Stomach (tissue), 9 donors: ENCODE data around the gene PRKACG. TPM values are rescaled to one million over a fixed set of nuclear protein-coding genes. Genes with fewer than 3 reads are reported as not detected.

Experiments
- DNase-seq, 2 donors: peaks; one replicate each; pipeline versions ENCODE4 v3.0.0 to v3.0.0-alpha.2; 2013 to 2019
- H3K27ac ChIP-seq, 5 donors: fragments of 200-600 bp in 4 of 5; sonication (generic) in 4 of 5; one replicate each; pipeline ENCODE4 v1.5.1; 2013 to 2019; ENCODE audit warnings: mild to moderate bottlenecking in 1 of 5, moderate library complexity in 1 of 5
- H3K27me3 ChIP-seq, 3 donors: fragments of 200-600 bp; sonication (generic); one replicate each; pipeline ENCODE4 v1.5.1; 2017 to 2019; ENCODE audit warnings: mixed run types in 1 of 3
- H3K36me3 ChIP-seq, 4 donors: fragments of 200-600 bp; sonication (generic); 1 replicate in 3 of 4; 2 replicates in 1 of 4; pipeline ENCODE4 v1.5.1; 2016 to 2019
- H3K4me1 ChIP-seq, 4 donors: fragments of 200-600 bp; sonication (generic); one replicate each; pipeline ENCODE4 v1.5.1; 2016 to 2019
- H3K4me3 ChIP-seq, 4 donors: fragments of 200-600 bp; sonication (generic) in 3 of 4; one replicate each; pipeline ENCODE4 v1.5.1; 2016 to 2019; ENCODE audit warnings: mild to moderate bottlenecking in 1 of 4
- H3K9me3 ChIP-seq, 4 donors: fragments of 200-600 bp; sonication (generic); one replicate each; pipeline ENCODE4 v1.5.1; 2016 to 2019
- EP300 ChIP-seq: sonication (generic); formaldehyde crosslinking; IDR thresholded peaks from one replicate; pipeline ENCODE4 v1.6.1; 2017; ENCODE audit warnings: antibody characterized with exemption
- POLR2A ChIP-seq, 4 donors: fragments of 450-650 bp; IDR thresholded peaks; one replicate each; pipeline ENCODE4 v1.6.1; 2016; ENCODE audit warnings: antibody characterized with exemption in 4 of 4, control low read depth in 2 of 4, mild to moderate bottlenecking in 1 of 4, moderate library complexity in 1 of 4
- POLR2AphosphoS5 ChIP-seq, 3 donors: sonication (generic); formaldehyde crosslinking; IDR thresholded peaks; one replicate each; pipeline ENCODE4 v1.6.1; 2016; ENCODE audit warnings: antibody characterized with exemption in 3 of 3
- WGBS, 5 donors: extraction: QIAGEN DNeasy Blood & Tissue Kit in 3 of 5; methylation state at CpG; one replicate each; pipeline versions ENCODE4 v1.1.5 to v1.1.7; 2013 to 2018; 5-methylcytosine and 5-hydroxymethylcytosine counted together
- intact Hi-C: fragments of 100-400 bp; cut with DNase I; formaldehyde crosslinking; loops from one replicate; pipeline ENCODE4 v1.15.1; 2023; ENCODE audit warnings: low total_unique reads
- polyA plus RNA-seq, 3 donors: library from polyadenylated mRNA; stranded (reverse); fragments of 200-250 nt; gene quantifications; one replicate each; pipeline ENCODE4 v1.2.3, GENCODE V29; 2013
- total RNA-seq, 5 donors: library from RNA; depleted of rRNA; stranded (reverse); fragments of >200 nt; gene quantifications; one replicate each; pipeline versions ENCODE4 v1.1.0 to v1.2.3, GENCODE V29; 2014 to 2016
- TF ChIP-seq, protein P1 (sequence below), 7 experiments: fragments of 450-650 bp in 4 of 7; fragments of 200-600 bp in 3 of 7; sonication (generic) in 3 of 7; IDR thresholded peaks; one replicate each; pipeline ENCODE4 v1.5.1; 2016 to 2019; ENCODE audit warnings: antibody characterized with exemption in 7 of 7, control low read depth in 2 of 7, mild to moderate bottlenecking in 1 of 7
- donor health status: healthy with polysubstance abuse.
- donor health status: Bipolar disorder and iron deficiency.
- donor health status: healthy.

PRKACG gene
- total and polyA plus RNA-seq, 8 donors: not detected

DNA sequence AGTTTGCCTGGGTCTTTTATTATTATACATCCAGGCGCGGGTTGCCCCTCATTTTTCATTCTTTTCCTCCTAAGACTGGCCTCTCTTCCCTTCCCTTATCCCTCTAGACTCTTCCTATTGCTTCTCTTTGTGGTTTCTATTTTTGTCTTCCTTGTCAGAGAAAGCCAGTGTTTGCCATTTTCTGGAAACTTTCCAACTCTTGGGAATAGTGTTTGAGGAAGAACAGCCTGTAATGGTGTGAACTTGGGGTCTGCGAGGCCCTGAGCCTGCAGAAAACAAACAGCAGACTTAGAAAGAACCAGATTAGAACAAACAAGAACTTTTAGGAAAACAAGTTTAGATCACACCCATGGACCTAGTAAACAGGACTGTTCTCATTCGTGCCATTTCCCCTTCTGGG is 15.5 kb downstream of the PRKACG start:
- WGBS, 5 donors: 47 to 55% (median 50%) methylated on average over 4 of the region's 4 CpGs
- peak overlapping the region in 2 of 5 donors; percentile 7 to 51 for H3K27ac ChIP-seq
- H3K4me3 ChIP-seq: no peak overlapping the region
- intact Hi-C loops: loop anchor here (10.0 kb wide), 1 partner anchor 414 kb away; no protein-coding TSS in a partner anchor
- DNase-seq: no peak
- H3K9me3 ChIP-seq: no peaks in the 10 kb centered on the region
- H3K4me1 ChIP-seq: peaks cover 0 to 15% (median 0%) of the 10 kb centered on the region in 4 donors
- TF ChIP-seq POLR2AphosphoS5 (IDR thresholded peaks at IDR 0.05) (no peak), POLR2A (IDR thresholded peaks at IDR 0.05) (no peak), EP300 (no peak)
- TF ChIP-seq, protein P1, sequence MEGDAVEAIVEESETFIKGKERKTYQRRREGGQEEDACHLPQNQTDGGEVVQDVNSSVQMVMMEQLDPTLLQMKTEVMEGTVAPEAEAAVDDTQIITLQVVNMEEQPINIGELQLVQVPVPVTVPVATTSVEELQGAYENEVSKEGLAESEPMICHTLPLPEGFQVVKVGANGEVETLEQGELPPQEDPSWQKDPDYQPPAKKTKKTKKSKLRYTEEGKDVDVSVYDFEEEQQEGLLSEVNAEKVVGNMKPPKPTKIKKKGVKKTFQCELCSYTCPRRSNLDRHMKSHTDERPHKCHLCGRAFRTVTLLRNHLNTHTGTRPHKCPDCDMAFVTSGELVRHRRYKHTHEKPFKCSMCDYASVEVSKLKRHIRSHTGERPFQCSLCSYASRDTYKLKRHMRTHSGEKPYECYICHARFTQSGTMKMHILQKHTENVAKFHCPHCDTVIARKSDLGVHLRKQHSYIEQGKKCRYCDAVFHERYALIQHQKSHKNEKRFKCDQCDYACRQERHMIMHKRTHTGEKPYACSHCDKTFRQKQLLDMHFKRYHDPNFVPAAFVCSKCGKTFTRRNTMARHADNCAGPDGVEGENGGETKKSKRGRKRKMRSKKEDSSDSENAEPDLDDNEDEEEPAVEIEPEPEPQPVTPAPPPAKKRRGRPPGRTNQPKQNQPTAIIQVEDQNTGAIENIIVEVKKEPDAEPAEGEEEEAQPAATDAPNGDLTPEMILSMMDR (IDR thresholded peaks at IDR 0.05): no peak
- H3K27me3 ChIP-seq: no peaks in the 10 kb centered on the region
- H3K36me3 ChIP-seq: no peaks in the 10 kb centered on the region

DNA sequence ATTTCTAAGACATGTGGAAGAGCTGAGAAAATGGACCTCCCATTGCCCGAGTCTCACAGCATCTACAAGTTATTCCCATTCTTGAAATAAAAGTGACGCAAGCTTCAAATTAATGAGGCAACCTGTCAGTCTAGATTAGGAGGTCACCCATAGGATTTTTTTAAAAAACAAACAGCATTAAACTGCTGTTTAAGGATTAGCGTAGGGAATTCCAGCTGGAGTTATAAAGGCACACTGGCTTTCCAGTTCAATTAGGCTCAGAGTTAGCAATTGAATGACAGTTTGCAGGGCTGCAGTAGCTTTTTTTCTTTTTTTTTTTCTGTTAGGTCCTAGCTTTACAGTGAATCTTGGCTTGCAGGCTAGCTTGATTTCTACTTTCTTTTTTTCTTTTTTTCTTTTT is 16.2 kb downstream of the PRKACG start:
- Histone ChIP-seq H3K27me3 (no peaks in the 10 kb centered on the region), H3K9me3 (no peaks in the 10 kb centered on the region), H3K4me1 (peaks cover 0 to 15% (median 0%) of the 10 kb centered on the region in 4 donors), H3K36me3 (no peaks in the 10 kb centered on the region), H3K27ac (no peak overlapping the region), H3K4me3 (no peak overlapping the region)
- TF ChIP-seq POLR2A (IDR thresholded peaks at IDR 0.05) (no peak), EP300 (no peak), POLR2AphosphoS5 (IDR thresholded peaks at IDR 0.05) (no peak)
- TF ChIP-seq, protein P1 (IDR thresholded peaks at IDR 0.05): no peak
- 73 to 77% (median 76%) methylated on average over 3 of the region's 3 CpGs for whole genome bisulfite sequencing, 5 donors
- intact Hi-C loops: loop anchor here (10.0 kb wide), 1 partner anchor 413 kb away; no protein-coding TSS in a partner anchor
- DNase-seq: no peak

DNA sequence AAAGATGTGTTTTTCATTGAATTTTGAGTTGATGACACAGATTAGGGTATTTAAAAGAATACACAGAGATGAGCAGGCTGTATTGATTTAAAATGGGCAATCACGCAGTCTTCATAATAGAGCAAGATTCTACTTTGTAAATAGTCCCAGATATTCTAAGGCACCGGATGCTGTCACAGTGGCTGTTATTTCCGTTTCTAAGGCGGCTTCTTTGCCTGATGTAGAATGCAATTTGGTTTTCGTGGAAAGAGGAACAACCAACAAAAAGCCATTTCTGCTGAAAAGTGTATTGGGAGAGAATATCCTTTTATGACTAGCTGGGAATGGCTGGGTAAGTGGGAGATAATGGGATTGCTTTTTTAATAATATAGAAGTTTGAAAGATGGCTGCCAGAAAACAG is 17.5 kb downstream of the PRKACG start:
- intact Hi-C loops: loop anchor here (10.0 kb wide), 1 partner anchor 412 kb away; no protein-coding TSS in a partner anchor
- no peaks in the 10 kb centered on the region for H3K9me3 ChIP-seq
- peaks cover 0 to 15% (median 0%) of the 10 kb centered on the region in 4 donors for H3K4me1 ChIP-seq
- TF ChIP-seq POLR2A (IDR thresholded peaks at IDR 0.05): no peak
- TF ChIP-seq, protein P1 (IDR thresholded peaks at IDR 0.05): no peak
- no peak for TF ChIP-seq POLR2AphosphoS5 (IDR thresholded peaks at IDR 0.05)
- no peak for TF ChIP-seq EP300
- H3K27me3 ChIP-seq: no peaks in the 10 kb centered on the region
- H3K36me3 ChIP-seq: peaks cover 0 to 5% (median 2%) of the 10 kb centered on the region in 4 donors
- DNase-seq: no peak
- 76 to 89% (median 83%) methylated on average over 5 of the region's 5 CpGs for WGBS, 5 donors
- no peak overlapping the region for H3K4me3 ChIP-seq
- no peak overlapping the region for H3K27ac ChIP-seq

DNA sequence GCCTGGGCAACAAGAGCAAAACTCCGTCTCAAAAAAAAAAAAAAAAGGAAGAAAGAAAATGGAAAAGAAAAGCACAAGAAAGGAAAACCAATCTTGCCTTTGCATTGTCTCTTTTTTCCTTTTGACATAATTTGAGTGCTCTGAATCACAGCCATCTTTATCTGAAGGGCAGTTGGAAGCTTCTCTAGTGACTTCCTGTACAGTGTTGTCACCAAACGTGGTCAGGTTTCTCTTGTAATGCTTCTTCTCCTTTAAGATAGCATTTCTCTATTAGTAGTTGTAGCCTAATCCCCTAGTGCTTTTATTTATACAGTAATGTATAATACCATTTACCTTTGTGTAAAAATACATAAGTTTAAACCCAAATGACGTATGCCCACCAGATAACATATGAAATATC is 18.1 kb downstream of the PRKACG start:
- no peak for DNase-seq
- no peak overlapping the region for H3K4me3 ChIP-seq
- WGBS, 5 donors: 71 to 86% (median 76%) methylated on average over 3 of the region's 3 CpGs
- peaks cover 0 to 15% (median 0%) of the 10 kb centered on the region in 4 donors for H3K4me1 ChIP-seq
- no peaks in the 10 kb centered on the region for H3K27me3 ChIP-seq
- intact Hi-C loops: loop anchor here (10.0 kb wide), 1 partner anchor 411 kb away; no protein-coding TSS in a partner anchor
- no peaks in the 10 kb centered on the region for H3K9me3 ChIP-seq
- H3K36me3 ChIP-seq: peaks cover 0 to 12% (median 6%) of the 10 kb centered on the region in 4 donors
- no peak overlapping the region for H3K27ac ChIP-seq
- no peak for TF ChIP-seq POLR2A (IDR thresholded peaks at IDR 0.05)
- no peak for TF ChIP-seq EP300
- TF ChIP-seq, protein P1 (IDR thresholded peaks at IDR 0.05): no peak
- TF ChIP-seq POLR2AphosphoS5 (IDR thresholded peaks at IDR 0.05): no peak
